Measurements from ENCODE around the gene MN1.

The MN1 gene

GRCh38 chr22:27785831-27786230 is 15.7 kb downstream of the MN1 start:
- DNase-seq (ENCODE audit: low spot score): no peak

GRCh38 chr22:27784120-27784475 is 17.5 kb downstream of the MN1 start:
- DNase-seq (ENCODE audit: low spot score): no peak

- no peak for DNase-seq (ENCODE audit: low spot score)
These were observed 18.0 kb downstream of the MN1 start for GRCh38 chr22:27783436-27784119.

GRCh38 chr22:27782088-27782487 is 19.5 kb downstream of the MN1 start:
- DNase-seq (ENCODE audit: low spot score): no peak

- DNase-seq (ENCODE audit: low spot score): no peak
These were observed 21.4 kb downstream of the MN1 start for GRCh38 chr22:27780161-27780575.

GRCh38 chr22:27779643-27780042 is 21.9 kb downstream of the MN1 start:
- no peak for DNase-seq (ENCODE audit: low spot score)

GRCh38 chr22:27778294-27779090 is 23.1 kb downstream of the MN1 start:
- no peak for DNase-seq (ENCODE audit: low spot score)

- DNase-seq (ENCODE audit: low spot score): no peak
These were observed 24.4 kb downstream of the MN1 start for GRCh38 chr22:27777128-27777527.

GRCh38 chr22:27776650-27776958 is 25.0 kb downstream of the MN1 start:
- no peak for DNase-seq (ENCODE audit: low spot score)

GRCh38 chr22:27775758-27776649 is 25.6 kb downstream of the MN1 start:
- no peak for DNase-seq (ENCODE audit: low spot score)

GRCh38 chr22:27775087-27775698 is 26.4 kb downstream of the MN1 start:
- DNase-seq (ENCODE audit: low spot score): no peak

- no peak for DNase-seq (ENCODE audit: low spot score)
These were observed 27.4 kb downstream of the MN1 start for GRCh38 chr22:27774200-27774599.

- no peak for DNase-seq (ENCODE audit: low spot score)
These were observed 28.5 kb downstream of the MN1 start for GRCh38 chr22:27772984-27773498.

- no peak for DNase-seq (ENCODE audit: low spot score)
These were observed 29.2 kb downstream of the MN1 start for GRCh38 chr22:27772081-27772983.

GRCh38 chr22:27771637-27772036 is 29.9 kb downstream of the MN1 start:
- DNase-seq (ENCODE audit: low spot score): no peak

- no peak for DNase-seq (ENCODE audit: low spot score)
These were observed 32.5 kb downstream of the MN1 start for GRCh38 chr22:27769012-27769411.

- no peak for DNase-seq (ENCODE audit: low spot score)
These were observed 33.4 kb downstream of the MN1 start for GRCh38 chr22:27768027-27768653.

GRCh38 chr22:27766679-27767078 is 34.9 kb downstream of the MN1 start:
- no peak for DNase-seq (ENCODE audit: low spot score)

- DNase-seq (ENCODE audit: low spot score): no peak
These were observed 35.8 kb downstream of the MN1 start for GRCh38 chr22:27765706-27766291.

GRCh38 chr22:27764722-27765236 is 36.8 kb downstream of the MN1 start:
- no peak for DNase-seq (ENCODE audit: low spot score)
